Measurements from ENCODE around the gene SLC3A2.

Gene SLC3A2

GRCh38 chr11:62931499-62932278 lies 51.0 kb downstream of the SLC3A2 start:
- DNase-seq: no peak

DNA sequence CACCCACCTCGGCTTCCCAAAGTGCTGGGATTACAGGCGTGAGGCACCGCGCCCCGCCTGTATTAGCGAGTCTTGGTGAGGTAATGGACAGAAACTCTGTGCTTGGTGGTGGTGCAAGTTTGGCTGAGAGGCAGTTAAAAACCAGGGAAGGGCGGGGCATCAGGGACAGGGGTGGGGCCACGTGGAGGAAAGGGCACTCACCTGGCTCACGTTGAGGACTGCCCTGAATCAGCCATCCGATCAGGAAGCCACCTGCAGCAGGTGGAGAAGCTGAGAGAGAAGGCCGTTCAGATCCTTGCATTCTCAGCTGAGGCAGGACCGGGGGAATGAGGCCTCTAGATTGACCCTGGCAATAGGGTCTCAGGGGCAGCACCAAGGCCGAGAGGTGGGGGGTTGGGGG lies 52.6 kb downstream of the SLC3A2 start:
- DNase-seq: no peak

GRCh38 chr11:62933750-62934495 lies 53.2 kb downstream of the SLC3A2 start:
- DNase-seq: no peak

- DNase-seq: no peak
Measured at GRCh38 chr11:62934496-62934785, 53.7 kb downstream of the SLC3A2 start.

- peak in 1 of 2 donors; percentile 20 for DNase-seq
Measured at GRCh38 chr11:62937528-62937927, 56.8 kb downstream of the SLC3A2 start.
